Bladder microvascular endothelial cell (primary cell): ENCODE measurements around the gene CD72. TPM values are rescaled to one million over a fixed set of nuclear protein-coding genes. Genes with fewer than 3 reads are reported as not detected.

ENCODE experiments used
- total RNA-seq: library from RNA; depleted of rRNA; stranded (reverse); fragments of >200 nt; gene quantifications from 2 replicates; pipeline ENCODE4 v1.2.3, GENCODE V29; 2014

Gene CD72
- 0.13 TPM in 1 of 2 replicates, not detected in the other for total RNA-seq

GRCh38 chr9:35618325-35618727 lies at the start of gene CD72:
TSS of gene CD72 (minus strand) at chr9:35618413. CDS start at chr9:35618303, 110 bp downstream.

GRCh38 chr9:35664531-35665470 lies 46.6 kb upstream of the CD72 start, which contains the start of gene ARHGEF39:
TSS of gene ARHGEF39 (minus strand) at chr9:35665195. CDS start at chr9:35665169, 26 bp downstream.

GRCh38 chr9:35658137-35658967 lies 40.1 kb upstream of the CD72 start, which contains the start of gene CCDC107:
TSS of gene CCDC107 (plus strand) at chr9:35658292. CDS start at chr9:35658380, 88 bp downstream.

GRCh38 chr9:35657546-35658136 lies 39.4 kb upstream of the CD72 start, which contains the start of gene RMRP:
TSS of gene RMRP (minus strand) at chr9:35658019.

GRCh38 chr9:35650341-35651158 lies 32.3 kb upstream of the CD72 start, which contains the start of gene SIT1:
TSS of gene SIT1 (minus strand) at chr9:35650931. CDS start at chr9:35650853, 78 bp downstream.

GRCh38 chr9:35604578-35605350 lies 13.4 kb downstream of the CD72 start, which contains the start of gene TESK1:
TSS of gene TESK1 (plus strand) at chr9:35605262. CDS start at chr9:35605620, 358 bp downstream.

Other genes with a start within 250 kb of the CD72 start
- 12.6 and 27.9 TPM in 2 replicates for gene RUSC2, start 128.3 kb downstream of the CD72 start, total RNA-seq
- 4.5 and 8.5 TPM in 2 replicates for gene TESK1, start 13.2 kb downstream of the CD72 start, total RNA-seq
- not detected in 2 replicates for gene SIT1, start 32.5 kb upstream of the CD72 start, total RNA-seq
- gene RMRP, start 39.6 kb upstream of the CD72 start, total RNA-seq: 15,158 and 208,384 TPM in 2 replicates
- gene CCDC107, start 39.9 kb upstream of the CD72 start, total RNA-seq: 10.3 and 13.6 TPM in 2 replicates
- gene ARHGEF39, start 46.8 kb upstream of the CD72 start, total RNA-seq: 0.65 and 1.5 TPM in 2 replicates
- gene CA9, start 55.5 kb upstream of the CD72 start, total RNA-seq: not detected in 2 replicates
- gene TPM2, start 71.5 kb upstream of the CD72 start, total RNA-seq: 17.1 and 24.1 TPM in 2 replicates
- gene TLN1, start 113.8 kb upstream of the CD72 start, total RNA-seq: 184 and 408 TPM in 2 replicates
- 39.2 and 57.3 TPM in 2 replicates for gene CREB3, start 114.3 kb upstream of the CD72 start, total RNA-seq
- 50.3 and 121 TPM in 2 replicates for gene GBA2, start 130.8 kb upstream of the CD72 start, total RNA-seq
- gene RGP1, start 130.9 kb upstream of the CD72 start, total RNA-seq: 8.6 and 12.1 TPM in 2 replicates
- 6.2 and 90.9 TPM in 2 replicates for gene MSMP, start 135.9 kb upstream of the CD72 start, total RNA-seq
- gene NPR2, start 173.2 kb upstream of the CD72 start, total RNA-seq: 3.2 and 4.1 TPM in 2 replicates
- 0.32 TPM in 1 of 2 replicates, not detected in the other for gene SPAG8, start 193.8 kb upstream of the CD72 start, total RNA-seq
- gene HINT2, start 196.6 kb upstream of the CD72 start, total RNA-seq: 7.1 and 25.1 TPM in 2 replicates
- not detected in 2 replicates for gene FAM221B, start 210.3 kb upstream of the CD72 start, total RNA-seq
- 0.16 and 0.57 TPM in 2 replicates for gene TMEM8B, start 210.8 kb upstream of the CD72 start, total RNA-seq